Spleen (tissue), 11 donors: ENCODE data around the gene MYH7. TPM values are rescaled to one million over a fixed set of nuclear protein-coding genes. Genes with fewer than 3 reads are reported as not detected.

Experiments
- DNase-seq: peaks from one replicate; pipeline ENCODE4 v3.0.0-alpha.2; 2020
- H3K27ac ChIP-seq, 8 donors: fragments of 200-600 bp; sonication (generic) in 7 of 8; 1 replicate in 4 of 8; 2 replicates in 4 of 8; pipeline versions ENCODE4 v1.5.0 to v1.8.0; 2016 to 2021; ENCODE audit warnings: inconsistent platforms in 4 of 8, mild to moderate bottlenecking in 4 of 8, moderate library complexity in 1 of 8
- H3K27me3 ChIP-seq, 7 donors: fragments of 200-600 bp; sonication (generic) in 6 of 7; replicated peaks in 1 of 7; 1 replicate in 4 of 7; 2 replicates in 3 of 7; pipeline versions ENCODE4 v1.5.0 to v1.8.0; 2016 to 2021; ENCODE audit warnings: inconsistent platforms in 3 of 7, mild to moderate bottlenecking in 1 of 7
- H3K36me3 ChIP-seq, 6 donors: fragments of 200-600 bp; sonication (generic) in 5 of 6; 1 replicate in 4 of 6; 2 replicates in 2 of 6; pipeline versions ENCODE4 v1.5.0 to v1.8.0; 2016 to 2021; ENCODE audit warnings: inconsistent platforms in 2 of 6
- H3K4me1 ChIP-seq, 6 donors: fragments of 200-600 bp; sonication (generic) in 5 of 6; 1 replicate in 3 of 6; 2 replicates in 3 of 6; pipeline versions ENCODE4 v1.5.0 to v1.8.0; 2016 to 2021; ENCODE audit warnings: inconsistent platforms in 3 of 6
- H3K4me3 ChIP-seq, 8 donors: fragments of 200-600 bp; sonication (generic) in 7 of 8; 1 replicate in 4 of 8; 2 replicates in 4 of 8; pipeline versions ENCODE4 v1.5.0 to v1.8.0; 2016 to 2021; ENCODE audit warnings: inconsistent platforms in 4 of 8, mild to moderate bottlenecking in 4 of 8, moderate library complexity in 2 of 8
- H3K9me3 ChIP-seq, 8 donors: fragments of 200-600 bp; sonication (generic) in 7 of 8; 1 replicate in 4 of 8; 2 replicates in 4 of 8; pipeline versions ENCODE4 v1.5.0 to v1.8.0; 2016 to 2021; ENCODE audit warnings: inconsistent platforms in 4 of 8
- CTCF ChIP-seq, 11 experiments: fragments of 200-600 bp in 7 of 11; fragments of 450-650 bp in 4 of 11; sonication (generic) in 4 of 11; IDR thresholded peaks in 8 of 11; conservative IDR thresholded peaks in 3 of 11; 1 replicate in 7 of 11; 2 replicates in 4 of 11; pipeline versions ENCODE4 v1.4.0 to v1.8.0; 2016 to 2021; ENCODE audit warnings: antibody characterized with exemption in 11 of 11, inconsistent platforms in 4 of 11, mild to moderate bottlenecking in 1 of 11
- POLR2A ChIP-seq, 3 donors: fragments of 450-650 bp; IDR thresholded peaks; one replicate each; pipeline ENCODE4 v1.5.1; 2017; ENCODE audit warnings: antibody characterized with exemption in 3 of 3, mild to moderate bottlenecking in 1 of 3
- POLR2AphosphoS5 ChIP-seq, 3 donors: sonication (generic); formaldehyde crosslinking; IDR thresholded peaks; one replicate each; pipeline ENCODE4 v1.5.1; 2017; ENCODE audit warnings: antibody characterized with exemption in 3 of 3
- WGBS, 5 donors: extraction: QIAGEN DNeasy Blood & Tissue Kit in 3 of 5; methylation state at CpG; one replicate each; pipeline versions ENCODE4 v1.1.5 to v1.1.7; 2013 to 2018; 5-methylcytosine and 5-hydroxymethylcytosine counted together
- intact Hi-C: fragments of 100-400 bp; cut with DNase I; formaldehyde crosslinking; loops from one replicate; pipeline ENCODE4 v1.15.0; 2023; ENCODE audit warnings: low total_unique reads
- polyA plus RNA-seq, 3 donors: library from polyadenylated mRNA; stranded (reverse); fragments of 200-250 nt; gene quantifications; one replicate each; pipeline ENCODE4 v1.2.1, GENCODE V29; 2013
- total RNA-seq, 7 donors: library from RNA; depleted of rRNA in 3 of 7; stranded (reverse); fragments of >200 nt in 3 of 7; fragmentation: NEBNext Ultra II Directional in 4 of 7; extraction: Animal tissue kit (Norgen Biotek cat#: 25700) in 4 of 7; gene quantifications; one replicate each; pipeline versions ENCODE4 v1.1.0 to v1.2.1, GENCODE V29; 2016 to 2021
- donor health status: healthy with polysubstance abuse.
- donor health status: DM: no; HTN: no; CAD: no; lungs with moderate emphysema.
- donor health status: DM: no; HTN: no; CAD: no.
- donor health status: Bipolar disorder and iron deficiency.
- donor health status: healthy.
- donor health status: DM: no; HTN: no; CAD: no.
- donor health status: DM: yes; HTN: yes; CAD: no.

Gene MYH7
- total and polyA plus RNA-seq, 10 donors: 0.06 to 0.65 (median 0.11) TPM; not detected in 6

GRCh38 chr14:23414254-23414653, 21.2 kb downstream of the MYH7 start:
- Histone ChIP-seq H3K9me3 (no peaks in the 10 kb centered on the region), H3K27me3 (peaks cover 0 to 50% (median 0%) of the 10 kb centered on the region in 7 donors), H3K36me3 (no peaks in the 10 kb centered on the region), H3K4me1 (no peaks in the 10 kb centered on the region), H3K4me3 (no peak overlapping the region), H3K27ac (no peak overlapping the region)
- TF ChIP-seq CTCF (IDR thresholded peaks at IDR 0.05 in 8 of 11, conservative IDR thresholded peaks at IDR 0.05 in 3 of 11) (no peak), POLR2AphosphoS5 (IDR thresholded peaks at IDR 0.05) (no peak), POLR2A (IDR thresholded peaks at IDR 0.05) (no peak)
- DNase-seq: no peak
- WGBS, 5 donors: 67 to 91% (median 69%) methylated on average over 3 of the region's 3 CpGs
- intact Hi-C loops: no loop called here

- no peak for DNase-seq
- peaks cover 0 to 50% (median 0%) of the 10 kb centered on the region in 7 donors for H3K27me3 ChIP-seq
- H3K36me3 ChIP-seq: no peaks in the 10 kb centered on the region
- TF ChIP-seq POLR2AphosphoS5 (IDR thresholded peaks at IDR 0.05) (no peak), POLR2A (IDR thresholded peaks at IDR 0.05) (no peak), CTCF (IDR thresholded peaks at IDR 0.05 in 8 of 11, conservative IDR thresholded peaks at IDR 0.05 in 3 of 11) (no peak)
- H3K27ac ChIP-seq: no peak overlapping the region
- H3K9me3 ChIP-seq: no peaks in the 10 kb centered on the region
- intact Hi-C loops: no loop called here
- 83 to 93% (median 88%) methylated on average over 14 to 16 of the region's 16 CpGs for WGBS, 5 donors
- H3K4me1 ChIP-seq: no peaks in the 10 kb centered on the region
- H3K4me3 ChIP-seq: no peak overlapping the region
Measured at GRCh38 chr14:23413681-23414080, 21.8 kb downstream of the MYH7 start.

GRCh38 chr14:23411563-23412525, 23.6 kb downstream of the MYH7 start:
- Histone ChIP-seq H3K27me3 (peaks cover 0 to 53% (median 0%) of the 10 kb centered on the region in 7 donors), H3K4me3 (no peak overlapping the region), H3K9me3 (no peaks in the 10 kb centered on the region), H3K27ac (no peak overlapping the region), H3K36me3 (no peaks in the 10 kb centered on the region), H3K4me1 (no peaks in the 10 kb centered on the region)
- no peak for TF ChIP-seq POLR2A (IDR thresholded peaks at IDR 0.05)
- no peak for TF ChIP-seq POLR2AphosphoS5 (IDR thresholded peaks at IDR 0.05)
- TF ChIP-seq CTCF (IDR thresholded peaks at IDR 0.05 in 8 of 11, conservative IDR thresholded peaks at IDR 0.05 in 3 of 11): no peak
- DNase-seq: no peak
- 80 to 90% (median 88%) methylated on average over 11 to 14 of the region's 14 CpGs for WGBS, 5 donors
- intact Hi-C loops: no loop called here

GRCh38 chr14:23409966-23410635, 25.4 kb downstream of the MYH7 start:
- peaks cover 0 to 68% (median 0%) of the 10 kb centered on the region in 7 donors for H3K27me3 ChIP-seq
- 80 to 87% (median 83%) methylated on average over 13 to 14 of the region's 14 CpGs for WGBS, 5 donors
- DNase-seq: no peak
- intact Hi-C loops: no loop called here
- H3K27ac ChIP-seq: no peak overlapping the region
- no peak overlapping the region for H3K4me3 ChIP-seq
- H3K36me3 ChIP-seq: no peaks in the 10 kb centered on the region
- TF ChIP-seq POLR2A (IDR thresholded peaks at IDR 0.05) (no peak), POLR2AphosphoS5 (IDR thresholded peaks at IDR 0.05) (no peak), CTCF (IDR thresholded peaks at IDR 0.05 in 8 of 11, conservative IDR thresholded peaks at IDR 0.05 in 3 of 11) (no peak)
- no peaks in the 10 kb centered on the region for H3K4me1 ChIP-seq
- H3K9me3 ChIP-seq: no peaks in the 10 kb centered on the region
